Fibroblast of villous mesenchyme (primary cell): Measurements from ENCODE around the gene ARL9. TPM values are rescaled to one million over a fixed set of nuclear protein-coding genes. Genes with fewer than 3 reads are reported as not detected.

ENCODE experiments used
- DNase-seq: peaks from one replicate; pipeline ENCODE4 v3.0.0-alpha.2; 2010; ENCODE audit warnings: low read depth
- H3K4me3 ChIP-seq: 2 replicates; pipeline ENCODE4 v1.5.1; 2011; ENCODE audit warnings: low read depth, mild to moderate bottlenecking, low read length
- CTCF ChIP-seq: IDR thresholded peaks from 2 replicates; pipeline ENCODE4 v1.5.1; 2012; ENCODE audit warnings: low read depth, mild to moderate bottlenecking, low read length; ENCODE audit not compliant: insufficient read depth
- total RNA-seq: library from RNA; depleted of rRNA; stranded (reverse); fragments of >200 nt; gene quantifications from 2 replicates; pipeline ENCODE4 v1.2.3, GENCODE V29; 2012

The ARL9 gene
- total RNA-seq, 1 donor = 0.43 TPM

- no peak for DNase-seq
- H3K4me3 ChIP-seq = peak overlapping the region; percentile 63
Observed at GRCh38 chr4:56531149-56531770, 25.7 kb downstream of the ARL9 start.

GRCh38 chr4:56531823-56532222 is 26.2 kb downstream of the ARL9 start:
- TF ChIP-seq CTCF = no peak
- no peak for DNase-seq
- H3K4me3 ChIP-seq = no peak overlapping the region

More at GRCh38 chr4:56531149-56531770, 25.7 kb downstream of the ARL9 start:
- TF ChIP-seq CTCF = no peak

- no peak for TF ChIP-seq CTCF
- no peak overlapping the region for H3K4me3 ChIP-seq
Observed at GRCh38 chr4:56532239-56532638, 26.6 kb downstream of the ARL9 start.

GRCh38 chr4:56535915-56536314 is 30.3 kb downstream of the ARL9 start:
- DNase-seq = no peak
- no peak for TF ChIP-seq CTCF
- H3K4me3 ChIP-seq = no peak overlapping the region

More at GRCh38 chr4:56532239-56532638, 26.6 kb downstream of the ARL9 start:
- DNase-seq = no peak

- no peak for DNase-seq
- H3K4me3 ChIP-seq = no peak overlapping the region
- no peak for TF ChIP-seq CTCF
Observed at GRCh38 chr4:56537147-56537546, 31.6 kb downstream of the ARL9 start.

- no peak overlapping the region for H3K4me3 ChIP-seq
- DNase-seq = no peak
- TF ChIP-seq CTCF = no peak
Observed at GRCh38 chr4:56540826-56541225, 35.2 kb downstream of the ARL9 start.
